HEK293T (cell line): Measurements from ENCODE around the gene ADK.

Experiments
- ARNT ChIP-seq: fragments of 450-650 bp; IDR thresholded peaks from 2 replicates; pipeline ENCODE4 v1.6.1; 2017; ENCODE audit warnings: mild to moderate bottlenecking
- BHLHE40 ChIP-seq: fragments of 450-650 bp; IDR thresholded peaks from 2 replicates; pipeline ENCODE4 v1.6.1; 2016; ENCODE audit warnings: mild to moderate bottlenecking, moderate library complexity, borderline replicate concordance
- FOXA1 ChIP-seq: fragments of 450-650 bp; IDR thresholded peaks from 2 replicates; pipeline ENCODE4 v1.6.1; 2016; ENCODE audit warnings: mild to moderate bottlenecking
- FOXK2 ChIP-seq: fragments of 450-650 bp; IDR thresholded peaks from 2 replicates; pipeline ENCODE4 v1.6.1; 2016; ENCODE audit warnings: mild to moderate bottlenecking
- LEF1 ChIP-seq: fragments of 450-650 bp; IDR thresholded peaks from 2 replicates; pipeline ENCODE4 v1.6.1; 2017; ENCODE audit warnings: mild to moderate bottlenecking, borderline replicate concordance
- PKNOX1 ChIP-seq: fragments of 450-650 bp; IDR thresholded peaks from 2 replicates; pipeline ENCODE4 v1.6.1; 2016
- SP1 ChIP-seq: fragments of 450-650 bp; IDR thresholded peaks from 2 replicates; pipeline ENCODE4 v1.6.1; 2017
- SUZ12 ChIP-seq: fragments of 450-650 bp; IDR thresholded peaks from 2 replicates; pipeline ENCODE4 v1.6.1; 2016; ENCODE audit warnings: mild to moderate bottlenecking
- TARDBP ChIP-seq: fragments of 450-650 bp; IDR thresholded peaks from 2 replicates; pipeline ENCODE4 v1.6.1; 2016

- TF ChIP-seq ARNT: no peak
- TF ChIP-seq BHLHE40: no peak
- TF ChIP-seq FOXA1: no peak
- no peak for TF ChIP-seq FOXK2
- no peak for TF ChIP-seq SP1
- no peak for TF ChIP-seq TARDBP
- TF ChIP-seq PKNOX1: no peak
- no peak for TF ChIP-seq SUZ12
- TF ChIP-seq LEF1: no peak
Observed at GRCh38 chr10:74329873-74330272, 178.9 kb downstream of the ADK start.
